A549 (cell line): ENCODE results near the gene C19orf53. TPM values are rescaled to one million over a fixed set of nuclear protein-coding genes. Genes with fewer than 3 reads are reported as not detected.

ENCODE experiments used
- ATAC-seq, 2 experiments: fragments of 200-7000 bp in 1 of 2; fragments of >200 bp in 1 of 2; cut with Nextera tagmentation in 1 of 2; cut with Tn5 transposase in 1 of 2; 3 replicates each; pipeline versions ENCODE4 v1.8.0 to v1.9.1; 2018 to 2020; ENCODE audit warnings: mild to moderate bottlenecking in 1 of 2, moderate library complexity in 1 of 2
- CTCF ChIA-PET: fragments of 300-600 bp; sonication (Branson Sonifier 250); formaldehyde crosslinking; extraction: SDS; loops from one replicate; lab custom pipeline; 2021; ENCODE audit warnings: antibody characterized with exemption, inconsistent platforms; lab: Yijun Ruan, JAX
- POLR2A ChIA-PET: fragments of 350-600 bp; formaldehyde crosslinking; extraction: SDS; loops from one replicate; lab custom pipeline; 2021; ENCODE audit warnings: antibody characterized with exemption, inconsistent platforms; lab: Yijun Ruan, JAX
- DNase-seq, 2 experiments: peaks; one replicate each; pipeline versions ENCODE4 v3.0.0 to v3.0.0-alpha.2; 2011 to 2016; ENCODE audit warnings: low read depth in 1 of 2, low spot score in 1 of 2
- FAIRE-seq: peaks from 2 replicates; lab custom pipeline; 2011; peaks lifted over from hg19 to GRCh38; lab: Jason Lieb, UNC
- H3K27ac ChIP-seq, 2 experiments: fragments of >200 bp; sonication (Bioruptor Twin); formaldehyde crosslinking; 3 replicates each; pipeline ENCODE4 v1.5.1; 2016 to 2017
- H3K4me1 ChIP-seq: fragments of >200 bp; sonication (Bioruptor Twin); formaldehyde crosslinking; 3 replicates; pipeline ENCODE4 v1.6.1; 2016
- H3K4me2 ChIP-seq: fragments of >200 bp; sonication (Bioruptor Twin); formaldehyde crosslinking; 3 replicates; pipeline ENCODE4 v1.6.1; 2016
- H3K4me3 ChIP-seq: fragments of >200 bp; sonication (Bioruptor Twin); formaldehyde crosslinking; 3 replicates; pipeline ENCODE4 v1.5.1; 2016
- H3K9me3 ChIP-seq: fragments of >200 bp; sonication (Bioruptor Twin); formaldehyde crosslinking; 3 replicates; pipeline ENCODE4 v1.6.1; 2016
- BCL3 ChIP-seq: fragments of >200 bp; sonication (Bioruptor Twin); formaldehyde crosslinking; IDR thresholded peaks from 3 replicates; pipeline ENCODE4 v1.6.1; 2016
- CEBPB ChIP-seq, 2 experiments: fragments of >200 bp in 1 of 2; sonication (Bioruptor Twin) in 1 of 2; formaldehyde crosslinking in 1 of 2; IDR thresholded peaks; 2 replicates each; pipeline ENCODE4 v1.6.1; 2012 to 2016
- CTCF ChIP-seq: fragments of >200 bp; sonication (Bioruptor Twin); formaldehyde crosslinking; IDR thresholded peaks from 3 replicates; pipeline ENCODE4 v1.5.1; 2016
- ESRRA ChIP-seq: fragments of 150-350 bp; IDR thresholded peaks from 2 replicates; pipeline ENCODE4 v1.6.1; 2014; ENCODE audit warnings: mild to moderate bottlenecking, low read length, borderline replicate concordance
- FOSL2 ChIP-seq, 2 experiments: fragments of 450-650 bp in 1 of 2; fragments of >200 bp in 1 of 2; sonication (Bioruptor Twin) in 1 of 2; formaldehyde crosslinking; IDR thresholded peaks; 2 replicates each; pipeline versions ENCODE4 v1.5.0 to v1.6.1; 2016 to 2020; ENCODE audit warnings: mild to moderate bottlenecking in 1 of 2, moderate library complexity in 1 of 2
- GATA3 ChIP-seq: IDR thresholded peaks from 2 replicates; pipeline ENCODE4 v1.6.1; 2012; ENCODE audit warnings: borderline replicate concordance
- HES2 ChIP-seq: fragments of >200 bp; sonication (Bioruptor Twin); formaldehyde crosslinking; IDR thresholded peaks from 2 replicates; pipeline ENCODE4 v1.6.1; 2016
- JUN ChIP-seq, 2 experiments: fragments of >200 bp; sonication (Bioruptor Twin); formaldehyde crosslinking; IDR thresholded peaks; 2 replicates in 1 of 2; 3 replicates in 1 of 2; pipeline ENCODE4 v1.6.1; 2016 to 2017
- JUNB ChIP-seq: fragments of >200 bp; sonication (Bioruptor Twin); formaldehyde crosslinking; IDR thresholded peaks from 2 replicates; pipeline ENCODE4 v1.6.1; 2016
- MAFK ChIP-seq: fragments of 450-650 bp; IDR thresholded peaks from 2 replicates; pipeline ENCODE4 v1.6.1; 2014; ENCODE audit not compliant: partially characterized antibody
- MYC ChIP-seq: IDR thresholded peaks from 2 replicates; pipeline ENCODE4 v1.6.1; 2012; ENCODE audit warnings: mild to moderate bottlenecking, inconsistent platforms, low read length, improper control_type of control experiment, borderline replicate concordance
- NFE2L2 ChIP-seq: fragments of 150-350 bp; conservative IDR thresholded peaks from 2 replicates; pipeline ENCODE4 v1.6.1; 2014; ENCODE audit warnings: low read length
- PHF8 ChIP-seq: fragments of 200-600 bp; sonication (generic); IDR thresholded peaks from 2 replicates; pipeline ENCODE4 v1.6.1; 2016; ENCODE audit warnings: low read depth, mild to moderate bottlenecking, antibody characterized with exemption, moderate library complexity, borderline replicate concordance
- POLR2A ChIP-seq: IDR thresholded peaks from 2 replicates; pipeline ENCODE4 v1.6.1; 2012; ENCODE audit warnings: mild to moderate bottlenecking, low read length
- RARB ChIP-seq: fragments of 250-450 bp; sonication (Bioruptor Pico); IDR thresholded peaks from 2 replicates; pipeline ENCODE4 v1.8.0; 2021; ENCODE audit warnings: mild to moderate bottlenecking, moderate library complexity
- RCOR1 ChIP-seq: fragments of 150-350 bp; IDR thresholded peaks from 2 replicates; pipeline ENCODE4 v1.6.1; 2014; ENCODE audit warnings: antibody characterized with exemption, low read length, low read depth
- SMC3 ChIP-seq: fragments of >200 bp; sonication (Bioruptor Twin); formaldehyde crosslinking; IDR thresholded peaks from 3 replicates; pipeline ENCODE4 v1.6.1; 2018; ENCODE audit warnings: inconsistent platforms
- TFCP2L1 ChIP-seq: fragments of 250-450 bp; sonication (Bioruptor Pico); IDR thresholded peaks from 2 replicates; pipeline ENCODE4 v1.5.0; 2021; ENCODE audit warnings: mild to moderate bottlenecking
- USF2 ChIP-seq: fragments of 450-650 bp; IDR thresholded peaks from 2 replicates; pipeline ENCODE4 v1.6.1; 2014; ENCODE audit warnings: antibody characterized with exemption
- ZC3H11A ChIP-seq: fragments of 450-650 bp; IDR thresholded peaks from 2 replicates; pipeline ENCODE4 v1.6.1; 2014; ENCODE audit warnings: antibody characterized with exemption, mild to moderate bottlenecking
- WGBS: methylation state at CpG from one replicate; pipeline ENCODE4 v1.1.6; 2017; ENCODE audit errors: missing lambda C conversion rate; 5-methylcytosine and 5-hydroxymethylcytosine counted together
- polyA plus RNA-seq, 4 experiments: library from polyadenylated mRNA; depleted of rRNA in 3 of 4; stranded (reverse); fragments of >200 nt; fragmentation: RNase III in 1 of 4; extraction: RNeasy Plus Mini Kit Qiagen cat#74134 plus additional on column Dnase treatment in 1 of 4; gene quantifications; 2 replicates in 3 of 4; 3 replicates in 1 of 4; pipeline ENCODE4 v1.2.3, GENCODE V29; 2011 to 2017
- TF ChIP-seq, protein P1 (sequence below): fragments of 250-450 bp; sonication (Bioruptor Pico); IDR thresholded peaks from 2 replicates; pipeline ENCODE4 v1.5.0; 2020; ENCODE audit warnings: low read depth, mild to moderate bottlenecking, moderate library complexity

The C19orf53 gene
- polyA plus RNA-seq, 2 of the 4 experiments (the other 2 are of a cell fraction), result 105 to 143 TPM

DNA sequence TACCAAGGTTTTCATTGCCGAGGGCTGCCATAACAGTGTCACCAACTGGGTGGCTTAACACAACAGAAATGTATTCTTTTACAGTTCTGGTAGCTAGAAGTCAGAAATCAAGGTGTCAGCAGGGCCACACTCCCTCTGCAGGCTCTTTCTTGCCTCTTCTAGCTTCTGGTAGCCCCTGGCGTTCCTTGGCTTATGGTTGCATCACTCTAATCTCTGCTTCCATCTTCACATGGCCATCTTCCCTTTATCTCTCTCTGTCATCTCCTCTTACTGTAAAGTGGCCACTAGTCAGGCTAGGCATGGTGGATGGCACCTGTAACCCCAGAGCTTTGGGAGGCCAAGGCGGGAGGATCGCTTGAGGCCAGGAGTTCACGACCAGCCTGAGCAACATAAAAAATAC, 47.9 kb upstream of the C19orf53 start:
- ChIA-PET CTCF (interaction anchor here (1.0 kb wide), 1 partner anchor 136 kb away, joined by 3 read pairs; no protein-coding TSS in a partner anchor), POLR2A (no interaction called here)
- no peak for DNase-seq
- Histone ChIP-seq H3K4me1 (peaks cover 16% of the 10 kb centered on the region), H3K27ac (no peak overlapping the region), H3K9me3 (no peaks in the 10 kb centered on the region), H3K4me2 (no peak overlapping the region), H3K4me3 (no peak overlapping the region)
- 91% methylated on average over 5 of the region's 5 CpGs for WGBS
- ATAC-seq, result no peak
- no peak for TF ChIP-seq GATA3
- no peak for FAIRE-seq

- H3K4me1 ChIP-seq, result peaks cover 16% of the 10 kb centered on the region
- ChIA-PET CTCF (interaction anchor here (1.8 to 2.3 kb wide), 2 partner anchors 9 to 138 kb away, joined by 5 to 6 read pairs; no protein-coding TSS in a partner anchor), POLR2A (no interaction called here)
- H3K27ac ChIP-seq, result no peak overlapping the region
- DNase-seq (no peak), ATAC-seq (no peak), FAIRE-seq (no peak)
- no peak overlapping the region for H3K4me2 ChIP-seq
- no peak overlapping the region for H3K4me3 ChIP-seq
- TF ChIP-seq, protein P1, sequence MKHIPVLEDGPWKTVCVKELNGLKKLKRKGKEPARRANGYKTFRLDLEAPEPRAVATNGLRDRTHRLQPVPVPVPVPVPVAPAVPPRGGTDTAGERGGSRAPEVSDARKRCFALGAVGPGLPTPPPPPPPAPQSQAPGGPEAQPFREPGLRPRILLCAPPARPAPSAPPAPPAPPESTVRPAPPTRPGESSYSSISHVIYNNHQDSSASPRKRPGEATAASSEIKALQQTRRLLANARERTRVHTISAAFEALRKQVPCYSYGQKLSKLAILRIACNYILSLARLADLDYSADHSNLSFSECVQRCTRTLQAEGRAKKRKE (CRISPR knock-in tag), result no peak
- no peak for TF ChIP-seq USF2
- no peak for TF ChIP-seq ZC3H11A
- no peak for TF ChIP-seq HES2
- TF ChIP-seq ESRRA, result no peak
- no peak for TF ChIP-seq MYC
- no peak for TF ChIP-seq JUN (IDR thresholded peaks at IDR 0.05)
- no peak for TF ChIP-seq SMC3
- TF ChIP-seq RCOR1, result no peak
- TF ChIP-seq RARB (CRISPR knock-in tag), result no peak
- no peak for TF ChIP-seq TFCP2L1
- 78% methylated on average over 8 of the region's 8 CpGs for WGBS
- H3K9me3 ChIP-seq, result no peaks in the 10 kb centered on the region
These were observed 46.5 kb upstream of the C19orf53 start for GRCh38 chr19:13727798-13728197.

- CTCF ChIA-PET, result interaction anchor here (0.6 to 1.4 kb wide), 3 partner anchors 8 to 179 kb away, joined by 3 to 7 read pairs (median 4); no protein-coding TSS in a partner anchor
These were observed 44.4 kb upstream of the C19orf53 start for GRCh38 chr19:13729859-13730258.

GRCh38 chr19:13731147-13731964, 42.9 kb upstream of the C19orf53 start:
- WGBS, result under 1% methylated on average over 28 of the region's 39 CpGs
- H3K4me3 ChIP-seq, result peak overlapping the region; percentile 54
- ChIA-PET CTCF (interaction anchor here (1.2 to 1.6 kb wide), 3 partner anchors 16 to 453 kb away, joined by 3 to 4 read pairs (median 3); a partner anchor contains a TSS), POLR2A (interaction anchor here (0.9 to 1.2 kb wide), 2 partner anchors 11 to 16 kb away, joined by 3 to 17 read pairs; a partner anchor contains a TSS)
- no peaks in the 10 kb centered on the region for H3K9me3 ChIP-seq
- H3K4me2 ChIP-seq, result peak overlapping the region; percentile 91
- H3K27ac ChIP-seq, result peak overlapping the region; percentile 83 to 96
- DNase-seq (peak; percentile 86 to 93), ATAC-seq (peak; percentile 99), FAIRE-seq (no peak)
- peak; percentile 37 to 54; a peak in 3 of 5 replicates for TF ChIP-seq JUN (IDR thresholded peaks at IDR 0.05)
- peak; percentile 65; the same call in 1 of the 3 replicates for TF ChIP-seq BCL3
- 0 out of 2 replicates have a peak, but pooled peaks have one; percentile 15 for TF ChIP-seq PHF8
- peak; percentile 68 for TF ChIP-seq POLR2A
- peak; percentile 86 for TF ChIP-seq JUNB
- TF ChIP-seq CTCF, result no peak
- TF ChIP-seq CEBPB (IDR thresholded peaks at IDR 0.05), result no peak
- TF ChIP-seq FOSL2 (IDR thresholded peaks at IDR 0.05), result peak; percentile 80
- TF ChIP-seq FOSL2 (CRISPR knock-in tag; IDR thresholded peaks at IDR 0.05), result peak; percentile 96
- H3K4me1 ChIP-seq, result peaks cover 16% of the 10 kb centered on the region

More at GRCh38 chr19:13729859-13730258, 44.4 kb upstream of the C19orf53 start:
- Histone ChIP-seq H3K4me2 (peak overlapping the region; percentile 91; the same call in 2 of the 3 replicates), H3K27ac (peak overlapping the region; percentile 83 to 96; a peak in 5 of 6 replicates), H3K4me1 (peaks cover 16% of the 10 kb centered on the region), H3K4me3 (no peak overlapping the region), H3K9me3 (no peaks in the 10 kb centered on the region)
- WGBS, result 22% methylated on average over 2 of the region's 2 CpGs
- FAIRE-seq (no peak), ATAC-seq (no peak), DNase-seq (peak in 1 of 2 experiments; percentile 55)
- POLR2A ChIA-PET, result no interaction called here
- peak; percentile 50; the same call in 1 of the 2 replicates for TF ChIP-seq NFE2L2
- no peak for TF ChIP-seq POLR2A
- TF ChIP-seq MAFK, result peak; percentile 34
